ENCODE data around the gene GDAP1L1. TPM values are rescaled to one million over a fixed set of nuclear protein-coding genes. Genes with fewer than 3 reads are reported as not detected.

The GDAP1L1 gene
- polyA plus RNA-seq, 1 of the 3 experiments (the other 2 are of a cell fraction): 0.30 TPM

DNA sequence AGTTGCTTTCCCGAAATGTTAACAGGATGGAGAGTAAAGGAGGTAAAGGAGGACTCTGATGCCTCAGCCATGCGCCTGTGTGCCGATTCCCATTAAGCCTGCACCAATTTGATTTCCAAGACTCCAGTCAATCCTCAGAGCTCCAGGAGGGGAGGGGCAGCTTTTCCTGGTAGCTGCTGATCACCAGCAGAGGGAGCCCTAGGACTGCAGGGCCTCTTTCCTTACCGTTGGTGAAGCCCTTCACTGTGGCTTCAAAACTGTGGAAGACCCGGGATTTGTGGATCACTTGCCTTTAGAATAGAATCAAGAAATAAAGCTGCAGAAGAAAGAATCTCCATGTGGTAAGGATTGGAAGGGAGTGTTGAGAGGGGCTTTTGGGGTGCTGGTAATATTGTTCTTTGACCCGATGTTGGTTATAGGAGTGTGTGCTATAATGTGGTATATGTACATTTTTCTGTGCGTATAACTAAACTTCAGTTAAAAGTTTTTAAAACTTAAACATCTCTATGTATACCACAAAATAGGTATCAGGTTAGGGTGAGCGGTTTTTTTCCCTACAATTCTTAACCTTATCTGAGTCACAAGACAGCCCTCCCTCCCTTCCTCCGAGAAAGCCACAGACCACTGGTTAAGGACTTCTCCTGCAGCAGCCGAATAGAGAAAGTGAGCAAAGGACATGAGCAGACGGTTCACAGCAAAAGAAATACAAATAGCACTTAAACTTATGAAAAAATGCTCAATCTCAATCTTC, 29.6 kb upstream of the GDAP1L1 start:
- H3K4me1 ChIP-seq (ENCODE audit: control insufficient read depth in 1 of 2, insufficient read depth in 2 of 2, low read depth in 1 of 2, low read length in 1 of 2): peaks cover 0 to 9% of the 10 kb centered on the region in 2 experiments; a peak in 1 of 4 replicates
- no peak overlapping the region for H2AFZ ChIP-seq (ENCODE audit: low read depth)
- no peaks in the 10 kb centered on the region for H3K9me2 ChIP-seq
- no peaks in the 10 kb centered on the region for H4K20me1 ChIP-seq (ENCODE audit: insufficient read depth)
- H3K4me2 ChIP-seq: no peak overlapping the region
- ChIA-PET POLR2A (interaction anchor here (1.2 kb wide), 2 partner anchors 94 to 168 kb away, joined by 3 read pairs; no protein-coding TSS in a partner anchor), CTCF (interaction anchor here (0.5 to 11.2 kb wide), 57 partner anchors 8 to 464 kb away, joined by 3 to 264 read pairs (median 4); partner anchors contain the start of genes FITM2, GDAP1L1, R3HDML and TTPAL)
- H3K79me2 ChIP-seq (ENCODE audit: insufficient read depth): 0 out of 2 replicates have a peak, but pooled peaks cover 6% of the 10 kb centered on the region
- peak; percentile 62 for DNase-seq
- no peaks in the 10 kb centered on the region for H3K27me3 ChIP-seq (ENCODE audit: insufficient read depth)
- TF ChIP-seq JUND (IDR thresholded peaks at IDR 0.05): no peak
- TF ChIP-seq, protein P1, sequence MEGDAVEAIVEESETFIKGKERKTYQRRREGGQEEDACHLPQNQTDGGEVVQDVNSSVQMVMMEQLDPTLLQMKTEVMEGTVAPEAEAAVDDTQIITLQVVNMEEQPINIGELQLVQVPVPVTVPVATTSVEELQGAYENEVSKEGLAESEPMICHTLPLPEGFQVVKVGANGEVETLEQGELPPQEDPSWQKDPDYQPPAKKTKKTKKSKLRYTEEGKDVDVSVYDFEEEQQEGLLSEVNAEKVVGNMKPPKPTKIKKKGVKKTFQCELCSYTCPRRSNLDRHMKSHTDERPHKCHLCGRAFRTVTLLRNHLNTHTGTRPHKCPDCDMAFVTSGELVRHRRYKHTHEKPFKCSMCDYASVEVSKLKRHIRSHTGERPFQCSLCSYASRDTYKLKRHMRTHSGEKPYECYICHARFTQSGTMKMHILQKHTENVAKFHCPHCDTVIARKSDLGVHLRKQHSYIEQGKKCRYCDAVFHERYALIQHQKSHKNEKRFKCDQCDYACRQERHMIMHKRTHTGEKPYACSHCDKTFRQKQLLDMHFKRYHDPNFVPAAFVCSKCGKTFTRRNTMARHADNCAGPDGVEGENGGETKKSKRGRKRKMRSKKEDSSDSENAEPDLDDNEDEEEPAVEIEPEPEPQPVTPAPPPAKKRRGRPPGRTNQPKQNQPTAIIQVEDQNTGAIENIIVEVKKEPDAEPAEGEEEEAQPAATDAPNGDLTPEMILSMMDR (IDR thresholded peaks at IDR 0.05): peak; percentile 84
- no peak for TF ChIP-seq FOXM1 (IDR thresholded peaks at IDR 0.05; ENCODE audit: low read depth)
- TF ChIP-seq, protein P2, sequence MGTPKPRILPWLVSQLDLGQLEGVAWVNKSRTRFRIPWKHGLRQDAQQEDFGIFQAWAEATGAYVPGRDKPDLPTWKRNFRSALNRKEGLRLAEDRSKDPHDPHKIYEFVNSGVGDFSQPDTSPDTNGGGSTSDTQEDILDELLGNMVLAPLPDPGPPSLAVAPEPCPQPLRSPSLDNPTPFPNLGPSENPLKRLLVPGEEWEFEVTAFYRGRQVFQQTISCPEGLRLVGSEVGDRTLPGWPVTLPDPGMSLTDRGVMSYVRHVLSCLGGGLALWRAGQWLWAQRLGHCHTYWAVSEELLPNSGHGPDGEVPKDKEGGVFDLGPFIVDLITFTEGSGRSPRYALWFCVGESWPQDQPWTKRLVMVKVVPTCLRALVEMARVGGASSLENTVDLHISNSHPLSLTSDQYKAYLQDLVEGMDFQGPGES (IDR thresholded peaks at IDR 0.05; ENCODE audit: low read depth, low read length): no peak
- TF ChIP-seq RAD21 (IDR thresholded peaks at IDR 0.05; ENCODE audit: low read length): peak; percentile 92
- TF ChIP-seq SIN3A (IDR thresholded peaks at IDR 0.05; ENCODE audit: borderline replicate concordance, low read depth, low read length): no peak
- no peak for TF ChIP-seq ELF1 (IDR thresholded peaks at IDR 0.05)
- TF ChIP-seq RFX5 (IDR thresholded peaks at IDR 0.05; ENCODE audit: low read length): no peak
- peak; percentile 79 for TF ChIP-seq SMC3 (IDR thresholded peaks at IDR 0.05; ENCODE audit: low read depth, low read length)
- 60% methylated on average over 11 of the region's 11 CpGs for WGBS (ENCODE audit: low lambda C conversion rate)
- no peaks in the 10 kb centered on the region for H3K36me3 ChIP-seq (replicated peaks in 1 of 2; ENCODE audit: control insufficient read depth in 1 of 2, insufficient read depth in 2 of 2, low read length in 1 of 2)
- H3F3A ChIP-seq (replicated peaks; ENCODE audit: insufficient read depth): no peaks in the 10 kb centered on the region
- no peaks in the 10 kb centered on the region for H3K9me3 ChIP-seq
- no peak overlapping the region for H3K27ac ChIP-seq (ENCODE audit: low read depth in 2 of 2, low read length in 1 of 2)
- H3K9ac ChIP-seq: no peak overlapping the region
- H3K4me3 ChIP-seq (ENCODE audit: low read depth in 2 of 2, low read length in 1 of 2): no peak overlapping the region; a peak in 1 of 4 replicates

DNA sequence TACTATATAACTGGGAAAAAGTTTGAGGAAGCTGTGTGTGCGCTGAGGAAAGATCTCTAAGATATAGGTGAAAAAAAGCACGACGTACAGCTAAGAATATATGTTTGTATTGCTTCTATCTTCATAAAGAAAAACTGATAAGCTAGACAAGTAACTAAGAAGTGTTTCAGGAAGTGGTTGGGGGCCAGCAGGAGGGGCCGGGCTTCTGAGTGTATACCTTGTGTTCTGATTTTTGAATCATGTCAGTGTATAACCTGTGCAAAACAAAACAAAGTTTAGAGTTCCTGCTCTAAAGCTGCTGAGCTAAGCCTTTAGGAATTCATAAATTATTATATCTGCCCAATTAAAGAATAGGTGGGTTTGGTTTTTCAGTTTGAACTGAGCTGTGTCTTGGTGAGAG, 28.7 kb upstream of the GDAP1L1 start:
- Histone ChIP-seq H3K9me2 (no peaks in the 10 kb centered on the region), H3K9me3 (no peaks in the 10 kb centered on the region), H3K79me2 (ENCODE audit: insufficient read depth) (no peaks in the 10 kb centered on the region), H3K4me2 (no peak overlapping the region), H3K36me3 (replicated peaks in 1 of 2; ENCODE audit: control insufficient read depth in 1 of 2, insufficient read depth in 2 of 2, low read length in 1 of 2) (no peaks in the 10 kb centered on the region), H3K9ac (no peak overlapping the region), H3K27me3 (ENCODE audit: insufficient read depth) (no peaks in the 10 kb centered on the region), H3K4me1 (ENCODE audit: control insufficient read depth in 1 of 2, insufficient read depth in 2 of 2, low read depth in 1 of 2, low read length in 1 of 2) (peaks cover 0 to 12% of the 10 kb centered on the region in 2 experiments; a peak in 1 of 4 replicates), H3K27ac (ENCODE audit: low read depth in 2 of 2, low read length in 1 of 2) (no peak overlapping the region), H4K20me1 (ENCODE audit: insufficient read depth) (no peaks in the 10 kb centered on the region), H2AFZ (ENCODE audit: low read depth) (no peak overlapping the region), H3F3A (replicated peaks; ENCODE audit: insufficient read depth) (no peaks in the 10 kb centered on the region), H3K4me3 (ENCODE audit: low read depth in 2 of 2, low read length in 1 of 2) (no peak overlapping the region)
- WGBS (ENCODE audit: low lambda C conversion rate): 89% methylated on average over 4 of the region's 4 CpGs
- ChIA-PET POLR2A (no interaction called here), CTCF (interaction anchor here (1.0 to 11.2 kb wide), 20 partner anchors 13 to 391 kb away, joined by 3 to 264 read pairs (median 6); partner anchors contain the start of genes FITM2 and GDAP1L1)
- no peak for TF ChIP-seq FOXM1 (IDR thresholded peaks at IDR 0.05; ENCODE audit: low read depth)
- TF ChIP-seq, protein P1 (IDR thresholded peaks at IDR 0.05): no peak
- no peak for TF ChIP-seq ELF1 (IDR thresholded peaks at IDR 0.05)
- TF ChIP-seq, protein P3, sequence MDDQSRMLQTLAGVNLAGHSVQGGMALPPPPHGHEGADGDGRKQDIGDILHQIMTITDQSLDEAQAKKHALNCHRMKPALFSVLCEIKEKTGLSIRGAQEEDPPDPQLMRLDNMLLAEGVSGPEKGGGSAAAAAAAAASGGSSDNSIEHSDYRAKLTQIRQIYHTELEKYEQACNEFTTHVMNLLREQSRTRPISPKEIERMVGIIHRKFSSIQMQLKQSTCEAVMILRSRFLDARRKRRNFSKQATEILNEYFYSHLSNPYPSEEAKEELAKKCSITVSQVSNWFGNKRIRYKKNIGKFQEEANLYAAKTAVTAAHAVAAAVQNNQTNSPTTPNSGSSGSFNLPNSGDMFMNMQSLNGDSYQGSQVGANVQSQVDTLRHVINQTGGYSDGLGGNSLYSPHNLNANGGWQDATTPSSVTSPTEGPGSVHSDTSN (IDR thresholded peaks at IDR 0.05): no peak
- TF ChIP-seq MEF2A (IDR thresholded peaks at IDR 0.05; ENCODE audit: borderline replicate concordance, low read depth): no peak
- no peak for TF ChIP-seq EZH2phosphoT487 (IDR thresholded peaks at IDR 0.05; ENCODE audit: borderline replicate concordance, low read depth)
- TF ChIP-seq, protein P4, sequence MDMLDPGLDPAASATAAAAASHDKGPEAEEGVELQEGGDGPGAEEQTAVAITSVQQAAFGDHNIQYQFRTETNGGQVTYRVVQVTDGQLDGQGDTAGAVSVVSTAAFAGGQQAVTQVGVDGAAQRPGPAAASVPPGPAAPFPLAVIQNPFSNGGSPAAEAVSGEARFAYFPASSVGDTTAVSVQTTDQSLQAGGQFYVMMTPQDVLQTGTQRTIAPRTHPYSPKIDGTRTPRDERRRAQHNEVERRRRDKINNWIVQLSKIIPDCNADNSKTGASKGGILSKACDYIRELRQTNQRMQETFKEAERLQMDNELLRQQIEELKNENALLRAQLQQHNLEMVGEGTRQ (IDR thresholded peaks at IDR 0.05; ENCODE audit: borderline replicate concordance, low read depth, low read length): no peak
- no peak for TF ChIP-seq NRF1 (IDR thresholded peaks at IDR 0.05; ENCODE audit: low read depth, low read length)
- TF ChIP-seq TAF1 (IDR thresholded peaks at IDR 0.05; ENCODE audit: borderline replicate concordance, low read depth, low read length): no peak
- TF ChIP-seq TEAD4 (IDR thresholded peaks at IDR 0.05; ENCODE audit: borderline replicate concordance, insufficient read depth): no peak
- TF ChIP-seq POLR2AphosphoS5 (IDR thresholded peaks at IDR 0.05; ENCODE audit: low read depth, low read length): no peak
- TF ChIP-seq RAD21 (IDR thresholded peaks at IDR 0.05; ENCODE audit: low read length): no peak
- DNase-seq: no peak

All from SK-N-SH (cell line).